Fibroblast of skin of right biceps (primary cell): ENCODE measurements around the gene OR4E2.
"Not testable (repeated sequence)": the region's sequence is repeated elsewhere in the genome, so short reads cannot be mapped to it uniquely, and the experiment has no call there.

Source experiments
- DNase-seq: peaks from one replicate; pipeline ENCODE4 v3.0.0-alpha.2; 2013

The OR4E2 gene, protein sequence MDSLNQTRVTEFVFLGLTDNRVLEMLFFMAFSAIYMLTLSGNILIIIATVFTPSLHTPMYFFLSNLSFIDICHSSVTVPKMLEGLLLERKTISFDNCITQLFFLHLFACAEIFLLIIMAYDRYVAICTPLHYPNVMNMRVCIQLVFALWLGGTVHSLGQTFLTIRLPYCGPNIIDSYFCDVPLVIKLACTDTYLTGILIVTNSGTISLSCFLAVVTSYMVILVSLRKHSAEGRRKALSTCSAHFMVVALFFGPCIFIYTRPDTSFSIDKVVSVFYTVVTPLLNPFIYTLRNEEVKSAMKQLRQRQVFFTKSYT

GRCh38 chr14:21653331-21653885 is at the start of gene OR4E2:
OR4E2 (plus strand) TSS chr14:21653835; CDS start chr14:21665083, 11,248 bp downstream.
- no peak for DNase-seq

DNA sequence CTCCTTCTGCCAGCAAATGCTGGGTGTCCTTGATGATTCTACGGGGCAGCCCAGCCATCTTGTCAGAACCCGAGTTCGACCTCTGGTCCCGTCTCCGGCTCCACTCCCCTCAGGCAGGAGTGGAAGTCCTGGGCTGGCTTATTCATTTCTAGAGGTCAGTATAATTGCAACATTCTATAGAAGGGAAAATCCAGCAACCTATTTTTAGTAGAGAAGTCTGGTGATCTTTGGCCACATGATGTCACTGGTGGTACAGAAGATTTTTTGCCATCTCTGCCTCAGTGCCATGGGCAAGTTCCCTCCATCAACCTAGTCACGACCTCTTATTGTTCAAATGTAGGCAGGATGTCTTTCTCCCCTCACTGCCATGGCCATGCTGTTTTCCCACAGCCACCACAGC is 41.3 kb upstream of the OR4E2 start:
- no peak for DNase-seq

- no peak for DNase-seq
These were observed 39.4 kb upstream of the OR4E2 start for GRCh38 chr14:21614240-21614639.

DNA sequence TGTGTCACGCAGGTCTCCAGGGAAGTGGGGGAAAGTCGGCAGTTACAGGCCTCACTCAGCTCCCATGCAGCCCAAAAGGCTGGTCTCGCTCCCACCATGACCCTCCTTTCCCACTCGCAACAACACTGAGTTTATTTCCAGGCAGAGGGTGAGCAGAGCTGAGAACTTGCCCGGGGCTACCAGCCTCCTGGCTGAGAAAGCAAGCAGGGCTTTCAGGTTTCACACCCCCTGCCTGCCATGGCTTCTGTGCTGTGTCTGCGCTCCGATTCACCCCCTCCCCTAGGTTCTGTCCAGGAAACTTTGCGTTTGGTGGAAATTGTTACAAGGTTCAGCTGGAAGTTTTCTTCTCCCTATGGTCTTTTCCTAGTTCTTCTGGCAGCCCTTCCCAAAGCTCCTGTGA is 36.0 kb upstream of the OR4E2 start:
- DNase-seq = no peak

- DNase-seq = no peak
These were observed 27.0 kb upstream of the OR4E2 start for GRCh38 chr14:21626491-21627230.

DNA sequence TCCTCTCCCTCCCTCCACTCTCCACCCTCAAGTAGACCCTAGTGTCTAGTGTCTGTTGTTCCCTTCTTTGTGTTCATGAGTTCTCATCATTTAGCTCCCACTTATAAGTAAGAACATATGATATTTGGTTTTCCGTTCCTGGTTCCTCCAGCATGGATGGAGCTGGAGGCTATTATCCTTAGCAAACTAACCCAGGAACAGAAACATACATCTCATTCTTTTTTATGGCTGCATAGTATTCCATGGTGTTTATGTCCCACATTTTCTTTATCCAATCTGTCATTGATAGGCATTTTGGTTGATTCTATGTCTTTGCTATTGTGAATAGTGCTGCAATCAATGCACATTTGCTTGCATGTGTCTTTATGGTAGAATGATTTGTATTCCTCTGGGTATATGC is 23.1 kb upstream of the OR4E2 start:
- DNase-seq = not testable (repeated sequence)

DNA sequence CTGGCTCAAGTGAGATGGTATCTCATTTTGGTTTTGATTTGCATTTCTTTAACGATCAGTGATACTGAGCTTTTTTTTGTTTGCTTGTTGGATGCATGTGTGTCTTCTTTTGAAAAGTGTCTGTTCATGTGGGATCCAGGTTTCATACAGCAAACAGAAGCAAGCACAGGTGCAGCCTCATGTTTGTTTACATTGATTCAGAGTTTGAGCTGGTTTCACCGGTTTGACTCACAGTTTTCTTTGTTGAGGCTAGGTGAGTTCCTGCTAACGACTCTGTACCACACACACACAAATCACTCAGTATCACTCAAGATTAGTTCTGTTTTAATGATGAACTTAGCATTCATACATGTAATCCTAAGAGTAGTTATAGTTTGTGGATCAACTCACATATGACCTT is 22.6 kb upstream of the OR4E2 start:
- no peak for DNase-seq

DNA sequence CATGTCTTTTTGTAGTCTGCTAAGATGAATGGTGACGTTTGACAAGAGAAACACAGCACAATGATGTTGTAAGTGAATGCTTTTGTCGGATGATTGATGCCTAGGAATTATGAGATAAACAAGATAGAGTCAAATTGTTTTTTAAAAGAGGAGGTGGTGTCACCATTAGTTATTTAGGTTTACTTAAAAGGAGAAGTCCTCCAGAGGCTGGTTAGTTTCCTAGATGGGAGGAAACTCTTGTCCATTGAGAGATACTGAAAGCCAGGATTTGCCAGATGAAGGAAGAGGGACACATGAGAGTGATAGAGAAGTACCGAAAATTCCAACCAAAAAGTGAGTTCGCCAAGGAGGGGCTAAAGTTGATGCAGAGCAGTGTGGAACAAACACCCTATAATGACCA is 18.8 kb upstream of the OR4E2 start, which contains the start of gene OR10G2:
OR10G2 (minus strand) TSS at position 101 of the 400 bp plus-strand sequence; CDS start at position 3, 98 bp downstream.
- no peak for DNase-seq

DNA sequence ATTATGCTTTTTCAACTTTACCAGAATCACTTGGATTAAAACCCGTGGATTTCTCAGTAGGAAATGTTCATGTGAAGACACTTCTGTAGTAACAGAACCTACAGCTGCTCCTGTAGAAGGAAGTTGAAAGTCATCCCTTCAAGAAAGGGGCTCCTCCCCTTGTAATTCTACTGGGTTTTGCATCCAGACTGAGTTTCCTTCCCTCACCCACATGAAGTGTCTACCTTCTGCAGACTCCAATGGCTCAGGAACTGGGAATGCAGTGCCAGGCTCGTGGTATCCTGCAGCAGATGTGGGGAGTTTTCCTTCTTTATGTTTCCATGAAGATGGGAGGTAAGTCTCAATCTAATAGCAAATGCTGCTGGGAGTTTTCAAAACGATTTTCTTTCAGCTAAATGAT is 11.0 kb upstream of the OR4E2 start:
- no peak for DNase-seq

GRCh38 chr14:21643407-21643806 is 10.2 kb upstream of the OR4E2 start:
- no peak for DNase-seq

DNA sequence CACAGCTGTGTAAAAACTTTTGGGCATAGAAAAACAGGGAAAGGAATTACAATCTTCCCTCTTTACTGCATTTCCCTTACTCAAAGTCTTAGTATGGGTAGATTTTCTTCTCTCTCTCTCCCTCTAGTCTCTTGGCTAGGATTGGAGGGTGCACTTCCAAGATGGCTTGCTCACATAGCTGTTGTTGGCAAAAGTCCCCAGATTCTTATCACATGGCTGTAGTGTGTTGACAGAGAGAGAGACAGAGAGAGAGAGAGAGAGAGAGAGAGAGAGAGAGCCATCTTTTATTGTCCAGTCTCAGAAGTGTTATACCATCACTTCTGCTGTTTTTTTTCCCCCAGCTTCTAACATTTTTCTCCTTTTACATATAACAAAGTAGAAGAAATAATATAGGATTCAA is 6.3 kb upstream of the OR4E2 start:
- peak; percentile 6 for DNase-seq

DNA sequence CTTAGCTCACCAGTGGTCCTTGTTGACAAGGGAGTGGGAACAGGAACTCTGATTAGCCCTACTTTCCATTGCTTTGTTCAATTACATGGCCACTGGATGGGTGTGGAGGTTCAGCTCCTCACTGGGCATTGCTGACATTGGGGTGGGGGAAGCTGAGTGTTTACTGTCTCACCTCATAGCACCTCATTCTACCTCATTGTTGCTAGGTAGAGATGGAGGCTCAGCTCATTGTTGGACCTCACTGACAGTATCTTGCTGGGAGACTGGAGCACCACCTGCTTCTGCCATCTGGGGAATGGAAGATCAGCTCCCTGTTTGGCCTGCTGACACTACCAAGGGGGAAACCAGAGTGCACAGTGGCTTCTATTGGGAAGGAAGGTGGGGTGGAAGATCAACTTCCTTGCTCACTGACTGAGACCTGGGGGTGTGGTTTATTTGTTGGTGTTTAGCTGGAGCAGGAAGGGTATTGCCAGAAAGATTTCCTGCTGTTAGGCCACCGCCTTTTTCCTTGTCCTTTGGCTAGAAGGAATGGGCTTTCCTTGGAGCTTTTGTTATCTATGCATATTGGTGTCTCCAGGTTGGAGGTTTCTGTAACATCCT is 1.3 kb upstream of the OR4E2 start:
- DNase-seq = no peak

GRCh38 chr14:21654215-21654614 is 580 bp downstream of the OR4E2 start:
- no peak for DNase-seq

- DNase-seq = no peak
These were observed 3.3 kb downstream of the OR4E2 start for GRCh38 chr14:21656980-21657379.

- peak; percentile 30 for DNase-seq
These were observed 14.7 kb downstream of the OR4E2 start for GRCh38 chr14:21668377-21668776.

- DNase-seq = no peak
These were observed 15.6 kb downstream of the OR4E2 start for GRCh38 chr14:21669284-21669683.

DNA sequence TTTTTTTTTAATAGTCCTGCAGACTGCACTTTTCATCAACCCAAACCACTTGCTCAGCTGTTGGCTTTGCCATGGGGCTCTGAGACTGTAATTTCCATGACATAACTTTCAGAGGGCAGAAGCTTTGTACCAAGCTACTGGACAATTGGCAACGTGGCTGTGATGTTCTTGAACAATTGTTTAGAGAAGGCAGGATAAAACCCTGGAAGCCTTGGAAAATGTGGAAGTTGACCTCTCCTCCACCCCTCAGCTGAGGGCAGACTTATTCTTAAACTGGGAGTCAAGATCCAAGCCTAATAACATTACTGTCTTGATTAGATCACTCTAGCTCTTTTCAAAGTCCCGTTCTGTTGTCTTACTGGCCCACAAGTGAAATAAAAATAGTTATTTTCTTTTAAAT is 17.7 kb downstream of the OR4E2 start:
- DNase-seq = no peak

- DNase-seq = no peak
These were observed 18.5 kb downstream of the OR4E2 start for GRCh38 chr14:21672116-21672515.

DNA sequence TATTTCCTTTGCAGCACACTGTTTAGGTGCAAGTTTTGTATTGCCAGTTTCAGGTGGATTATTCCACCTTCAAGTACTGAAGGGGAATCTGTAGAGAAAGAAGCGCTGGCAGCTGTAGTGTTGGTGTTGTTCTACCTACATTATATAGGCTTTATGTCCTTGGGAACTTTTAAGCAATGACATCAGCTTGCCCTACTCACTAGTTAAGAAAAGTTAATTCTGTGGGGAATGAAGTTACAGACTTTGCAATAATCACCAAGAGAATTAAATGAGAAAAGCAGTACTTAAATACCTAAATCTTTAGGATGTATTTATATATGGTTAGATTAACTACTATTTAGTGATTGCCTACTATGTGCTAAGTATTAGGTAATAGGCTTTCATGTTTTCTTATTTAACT is 20.1 kb downstream of the OR4E2 start, which contains the start of gene OR4E1:
OR4E1 (minus strand) TSS at position 101 of the 400 bp plus-strand sequence. CDS start 2,883 bp downstream, outside the sequence.
- DNase-seq = no peak

- DNase-seq = no peak
These were observed 21.9 kb downstream of the OR4E2 start for GRCh38 chr14:21675566-21675965.

- DNase-seq = peak; percentile 36
These were observed 26.4 kb downstream of the OR4E2 start for GRCh38 chr14:21680072-21680471.

DNA sequence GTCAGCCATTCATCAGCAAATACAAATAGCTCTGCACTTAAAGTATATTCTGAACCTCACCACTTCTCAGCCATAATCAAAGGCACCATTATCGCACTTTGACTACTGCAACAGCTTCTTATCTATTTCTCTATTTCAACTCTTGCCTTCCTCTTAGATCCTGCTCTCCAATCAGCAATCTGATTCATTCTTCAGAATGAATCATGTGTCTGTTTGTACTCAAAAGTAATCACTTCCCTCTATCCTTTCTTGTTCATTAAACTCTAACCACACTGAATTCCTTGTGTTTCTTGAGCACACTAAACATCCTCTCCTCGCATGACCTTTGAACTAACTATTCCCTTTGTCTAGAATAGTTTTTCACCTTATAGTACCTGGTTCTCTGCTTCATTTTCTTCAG is 32.8 kb downstream of the OR4E2 start:
- no peak for DNase-seq

GRCh38 chr14:21694425-21694824 is 40.8 kb downstream of the OR4E2 start:
- DNase-seq = no peak
